Smooth muscle cell (in vitro differentiated cells): Measurements from ENCODE around the gene BCO2. TPM values are rescaled to one million over a fixed set of nuclear protein-coding genes. Genes with fewer than 3 reads are reported as not detected.
A peak's percentile ranks its signal among the peaks of the same experiment; 100 is the strongest.

Experiments
- DNase-seq: peaks from one replicate; lab custom pipeline; 2025; ENCODE audit not compliant: unreplicated experiment; lab: John Stamatoyannopoulos, UW
- H2AFZ ChIP-seq: fragments of 200-600 bp; sonication (generic); 2 replicates; pipeline ENCODE4 v1.6.0; 2016; ENCODE audit warnings: antibody characterized with exemption, low read depth, mild to moderate bottlenecking
- H3F3A ChIP-seq: fragments of 200-600 bp; sonication (generic); 2 replicates; pipeline ENCODE4 v1.6.0; 2017; ENCODE audit warnings: antibody characterized with exemption, low read depth
- H3K27ac ChIP-seq: fragments of 200-600 bp; sonication (generic); 2 replicates; pipeline ENCODE4 v1.5.1; 2016; ENCODE audit warnings: low read depth, mild to moderate bottlenecking
- H3K27me3 ChIP-seq: fragments of 200-600 bp; sonication (generic); 2 replicates; pipeline ENCODE4 v1.6.1; 2016; ENCODE audit warnings: low read depth, mild to moderate bottlenecking
- H3K36me3 ChIP-seq: fragments of 200-600 bp; sonication (generic); 2 replicates; pipeline ENCODE4 v1.5.1; 2016; ENCODE audit warnings: low read depth
- H3K4me1 ChIP-seq: fragments of 200-600 bp; sonication (generic); 2 replicates; pipeline ENCODE4 v1.5.1; 2016; ENCODE audit warnings: low read depth
- H3K4me2 ChIP-seq: fragments of 200-600 bp; sonication (generic); 2 replicates; pipeline ENCODE4 v1.6.0; 2016; ENCODE audit warnings: mild to moderate bottlenecking
- H3K4me3 ChIP-seq: fragments of 200-600 bp; sonication (generic); 2 replicates; pipeline ENCODE4 v1.5.1; 2016; ENCODE audit warnings: mild to moderate bottlenecking
- H3K79me2 ChIP-seq: fragments of 200-600 bp; sonication (generic); 2 replicates; pipeline ENCODE4 v1.6.0; 2016; ENCODE audit warnings: low read depth, mild to moderate bottlenecking
- H3K9ac ChIP-seq: fragments of 200-600 bp; sonication (generic); 2 replicates; pipeline ENCODE4 v1.6.0; 2016; ENCODE audit warnings: low read depth
- H3K9me3 ChIP-seq: fragments of 200-600 bp; sonication (generic); replicated peaks from 2 replicates; pipeline ENCODE4 v1.5.1; 2016; ENCODE audit warnings: low read depth
- H4K20me1 ChIP-seq: fragments of 200-600 bp; sonication (generic); 2 replicates; pipeline ENCODE4 v1.6.0; 2016; ENCODE audit warnings: low read depth
- WGBS: methylation state at CpG from one replicate; pipeline ENCODE4 v1.1.7; 2016; ENCODE audit warnings: low lambda C conversion rate; 5-methylcytosine and 5-hydroxymethylcytosine counted together
- polyA plus RNA-seq: library from polyadenylated mRNA; unstranded; fragments of >200 nt; fragmentation: Nextera tagmentation; extraction: Ambion mirVana; gene quantifications from 2 replicates; pipeline ENCODE4 v1.2.1, GENCODE V29; 2016
- total RNA-seq: library from RNA; depleted of rRNA; stranded (reverse); fragments of >200 nt; gene quantifications from 2 replicates; pipeline ENCODE4 v1.2.3, GENCODE V29; 2014
- TF ChIP-seq, protein P1 (sequence below): fragments of 200-600 bp; sonication (generic); IDR thresholded peaks from 2 replicates; pipeline ENCODE4 v1.5.1; 2017; ENCODE audit warnings: borderline replicate concordance, mild to moderate bottlenecking, antibody characterized with exemption; ENCODE audit not compliant: insufficient read depth, poor library complexity, severe bottlenecking

Gene BCO2
- total and polyA plus RNA-seq, 2 experiments from 2014 or later, result 0.82 to 1.8 TPM

DNA sequence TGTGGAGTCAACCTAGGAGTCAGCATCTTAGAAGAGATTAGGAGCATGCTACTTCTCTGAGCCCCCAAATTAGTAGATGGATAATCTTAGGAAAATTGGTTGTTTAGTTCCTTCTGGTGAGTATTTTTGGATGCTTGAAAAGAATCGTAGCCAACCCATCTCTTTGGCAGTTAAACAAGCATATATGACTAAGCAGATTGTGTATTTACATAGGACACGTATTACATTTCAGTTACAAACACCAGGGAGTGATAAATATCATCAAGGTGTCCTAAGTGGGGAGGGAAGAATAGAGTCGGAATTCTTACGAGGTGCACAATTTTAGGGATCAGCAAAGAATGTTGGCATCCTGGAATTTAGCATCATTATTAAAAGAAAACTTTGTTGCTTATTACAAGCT, 71.9 kb downstream of the BCO2 start:
- Histone ChIP-seq H3F3A (no peaks in the 10 kb centered on the region), H3K9me3 (no peaks in the 10 kb centered on the region), H3K9ac (no peak overlapping the region), H4K20me1 (no peaks in the 10 kb centered on the region), H3K27me3 (no peaks in the 10 kb centered on the region), H3K27ac (no peak overlapping the region), H3K36me3 (peaks cover 5% of the 10 kb centered on the region), H3K4me3 (no peak overlapping the region), H3K4me2 (no peak overlapping the region), H2AFZ (no peak overlapping the region), H3K4me1 (no peaks in the 10 kb centered on the region), H3K79me2 (no peaks in the 10 kb centered on the region)
- DNase-seq, result no peak
- TF ChIP-seq, protein P1, sequence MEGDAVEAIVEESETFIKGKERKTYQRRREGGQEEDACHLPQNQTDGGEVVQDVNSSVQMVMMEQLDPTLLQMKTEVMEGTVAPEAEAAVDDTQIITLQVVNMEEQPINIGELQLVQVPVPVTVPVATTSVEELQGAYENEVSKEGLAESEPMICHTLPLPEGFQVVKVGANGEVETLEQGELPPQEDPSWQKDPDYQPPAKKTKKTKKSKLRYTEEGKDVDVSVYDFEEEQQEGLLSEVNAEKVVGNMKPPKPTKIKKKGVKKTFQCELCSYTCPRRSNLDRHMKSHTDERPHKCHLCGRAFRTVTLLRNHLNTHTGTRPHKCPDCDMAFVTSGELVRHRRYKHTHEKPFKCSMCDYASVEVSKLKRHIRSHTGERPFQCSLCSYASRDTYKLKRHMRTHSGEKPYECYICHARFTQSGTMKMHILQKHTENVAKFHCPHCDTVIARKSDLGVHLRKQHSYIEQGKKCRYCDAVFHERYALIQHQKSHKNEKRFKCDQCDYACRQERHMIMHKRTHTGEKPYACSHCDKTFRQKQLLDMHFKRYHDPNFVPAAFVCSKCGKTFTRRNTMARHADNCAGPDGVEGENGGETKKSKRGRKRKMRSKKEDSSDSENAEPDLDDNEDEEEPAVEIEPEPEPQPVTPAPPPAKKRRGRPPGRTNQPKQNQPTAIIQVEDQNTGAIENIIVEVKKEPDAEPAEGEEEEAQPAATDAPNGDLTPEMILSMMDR, result no peak
- WGBS, result 89% methylated on average over 4 of the region's 4 CpGs

DNA sequence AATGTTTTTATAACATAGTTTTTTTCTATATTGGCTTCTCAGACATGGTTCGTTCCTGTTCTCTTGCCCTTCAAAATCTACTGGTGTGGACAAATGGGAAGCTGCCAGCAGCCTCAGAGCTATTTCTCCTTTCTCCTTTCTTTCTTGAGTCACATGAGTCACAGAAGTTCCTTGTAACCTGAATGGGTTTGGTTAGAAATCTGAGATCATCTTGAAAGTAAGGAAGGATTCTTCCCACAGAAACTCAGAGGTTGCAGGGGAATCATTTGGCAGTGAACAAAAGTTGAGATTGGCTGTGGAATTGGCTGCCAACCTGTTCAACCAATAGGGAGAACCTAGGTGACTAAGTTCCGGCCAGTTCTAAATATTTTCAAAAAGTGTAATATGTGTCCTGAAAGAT, 72.9 kb downstream of the BCO2 start:
- no peak for DNase-seq

GRCh38 chr11:112249871-112250610, 74.7 kb downstream of the BCO2 start:
- H3K9me3 ChIP-seq, result no peaks in the 10 kb centered on the region
- no peak for DNase-seq
- peaks cover 4% of the 10 kb centered on the region for H3F3A ChIP-seq
- H3K4me1 ChIP-seq, result no peaks in the 10 kb centered on the region
- H3K4me2 ChIP-seq, result no peak overlapping the region
- H3K36me3 ChIP-seq, result no peaks in the 10 kb centered on the region
- H3K27me3 ChIP-seq, result no peaks in the 10 kb centered on the region
- WGBS, result 58% methylated on average over 7 of the region's 8 CpGs
- H3K4me3 ChIP-seq, result no peak overlapping the region
- TF ChIP-seq, protein P1, result no peak
- H3K79me2 ChIP-seq, result no peaks in the 10 kb centered on the region
- no peaks in the 10 kb centered on the region for H4K20me1 ChIP-seq
- H3K9ac ChIP-seq, result no peak overlapping the region
- H3K27ac ChIP-seq, result peak overlapping the region; percentile 9
- H2AFZ ChIP-seq, result no peak overlapping the region

More for the DNA sequence above, 72.9 kb downstream of the BCO2 start:
- H3K36me3 ChIP-seq, result peaks cover under 1% of the 10 kb centered on the region
- H3K9me3 ChIP-seq, result no peaks in the 10 kb centered on the region
- no peak overlapping the region for H2AFZ ChIP-seq
- no peaks in the 10 kb centered on the region for H3K4me1 ChIP-seq
- no peaks in the 10 kb centered on the region for H3K27me3 ChIP-seq
- H3F3A ChIP-seq, result no peaks in the 10 kb centered on the region
- H3K4me2 ChIP-seq, result no peak overlapping the region
- H3K9ac ChIP-seq, result no peak overlapping the region
- no peaks in the 10 kb centered on the region for H4K20me1 ChIP-seq
- TF ChIP-seq, protein P1, result no peak
- H3K27ac ChIP-seq, result no peak overlapping the region
- H3K4me3 ChIP-seq, result no peak overlapping the region
- WGBS, result 98% methylated on average over 2 of the region's 2 CpGs
- no peaks in the 10 kb centered on the region for H3K79me2 ChIP-seq
